GM19452 (cell line): ENCODE data around the gene SLC15A5.

Experiments
- ATAC-seq: cut with Tn5 transposase; IDR thresholded peaks from one replicate; pipeline ENCODE4 v1.9.1; 2021; ENCODE audit not compliant: unreplicated experiment

The SLC15A5 gene, protein sequence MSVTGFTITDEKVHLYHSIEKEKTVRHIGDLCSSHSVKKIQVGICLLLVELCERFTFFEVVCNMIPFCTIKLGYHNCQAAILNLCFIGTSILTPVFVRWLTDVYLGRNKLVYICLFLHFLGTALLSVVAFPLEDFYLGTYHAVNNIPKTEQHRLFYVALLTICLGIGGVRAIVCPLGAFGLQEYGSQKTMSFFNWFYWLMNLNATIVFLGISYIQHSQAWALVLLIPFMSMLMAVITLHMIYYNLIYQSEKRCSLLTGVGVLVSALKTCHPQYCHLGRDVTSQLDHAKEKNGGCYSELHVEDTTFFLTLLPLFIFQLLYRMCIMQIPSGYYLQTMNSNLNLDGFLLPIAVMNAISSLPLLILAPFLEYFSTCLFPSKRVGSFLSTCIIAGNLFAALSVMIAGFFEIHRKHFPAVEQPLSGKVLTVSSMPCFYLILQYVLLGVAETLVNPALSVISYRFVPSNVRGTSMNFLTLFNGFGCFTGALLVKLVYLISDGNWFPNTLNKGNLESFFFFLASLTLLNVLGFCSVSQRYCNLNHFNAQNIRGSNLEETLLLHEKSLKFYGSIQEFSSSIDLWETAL

DNA sequence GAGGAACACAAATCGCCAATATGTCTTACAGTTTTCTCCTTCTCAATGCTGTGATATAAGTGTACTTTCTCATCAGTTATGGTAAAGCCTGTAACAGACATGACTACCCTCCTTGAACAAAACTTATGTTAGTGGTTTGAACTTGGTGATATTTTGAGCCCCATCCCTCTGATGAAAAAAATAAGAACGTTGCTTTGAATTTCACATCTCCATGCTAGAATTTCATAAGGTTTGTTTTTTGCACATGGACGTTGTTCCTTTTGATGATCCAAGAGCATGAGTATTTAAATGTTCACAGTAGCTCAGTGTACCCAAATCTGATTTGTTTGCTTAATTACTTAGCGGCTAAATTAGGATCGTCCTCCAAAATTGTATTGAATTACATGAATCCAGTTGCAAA is at the start of gene SLC15A5:
Gene SLC15A5, minus strand, starts transcription at position 101 of the 400 bp plus-strand sequence. Its CDS starts 0 bp downstream, at position 101.
- no peak for ATAC-seq

DNA sequence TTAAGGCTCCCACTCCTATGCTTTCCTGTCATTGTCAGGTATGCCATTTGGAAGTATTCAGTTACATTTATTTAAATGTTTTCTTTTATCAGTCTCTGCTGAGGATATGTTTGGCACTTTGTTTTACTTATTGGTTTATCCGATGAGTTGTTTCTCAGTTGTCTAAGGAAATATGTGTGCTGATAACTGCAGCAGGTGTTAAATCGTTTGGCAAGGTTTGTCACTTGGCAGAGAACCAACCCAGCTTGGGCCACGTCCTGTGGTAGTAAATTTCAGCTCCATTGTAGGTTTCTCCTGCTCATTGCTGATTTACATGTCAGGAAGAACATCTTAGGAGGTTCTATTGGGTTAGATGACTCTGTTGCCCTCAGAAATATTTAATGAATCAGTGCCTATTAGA is 47.9 kb upstream of the SLC15A5 start:
- ATAC-seq: no peak

DNA sequence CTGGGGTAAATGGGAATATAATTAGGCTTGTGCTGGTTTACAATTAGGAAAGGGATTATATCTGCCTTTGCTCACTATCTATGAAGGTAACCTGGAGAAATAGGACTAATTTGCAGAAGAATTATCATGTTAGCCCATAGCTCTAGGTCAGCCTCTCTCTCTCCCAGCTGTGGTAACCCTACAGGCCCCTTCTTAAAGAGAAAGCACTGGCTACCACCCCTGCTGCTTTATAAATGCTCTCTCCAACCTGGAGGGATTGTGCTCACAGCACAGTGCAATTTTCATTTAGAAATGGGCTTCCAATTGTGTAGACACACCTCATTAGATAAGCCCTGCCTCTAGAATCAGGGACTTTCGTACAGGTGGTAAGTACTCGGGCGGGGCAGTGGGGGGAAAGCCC is 47.3 kb upstream of the SLC15A5 start:
- ATAC-seq: no peak

DNA sequence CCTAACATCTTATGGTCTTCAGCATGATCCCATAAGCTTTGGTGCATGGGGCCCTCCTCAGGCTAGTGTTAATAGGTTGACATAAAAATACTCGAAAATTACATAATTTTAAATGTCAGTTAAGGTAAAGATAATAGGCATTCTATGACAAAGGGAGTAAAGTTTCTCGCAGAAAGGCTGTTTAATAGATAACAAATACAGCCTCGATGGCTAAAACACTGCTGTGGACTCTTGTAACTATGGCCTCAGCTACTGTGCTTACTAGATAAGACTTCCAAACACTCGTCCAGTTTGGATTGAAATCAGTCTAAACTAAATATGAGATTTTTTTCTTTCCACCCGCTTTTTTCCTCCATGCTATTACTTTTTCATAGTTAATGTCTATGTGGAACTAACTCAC is 46.8 kb upstream of the SLC15A5 start:
- no peak for ATAC-seq

DNA sequence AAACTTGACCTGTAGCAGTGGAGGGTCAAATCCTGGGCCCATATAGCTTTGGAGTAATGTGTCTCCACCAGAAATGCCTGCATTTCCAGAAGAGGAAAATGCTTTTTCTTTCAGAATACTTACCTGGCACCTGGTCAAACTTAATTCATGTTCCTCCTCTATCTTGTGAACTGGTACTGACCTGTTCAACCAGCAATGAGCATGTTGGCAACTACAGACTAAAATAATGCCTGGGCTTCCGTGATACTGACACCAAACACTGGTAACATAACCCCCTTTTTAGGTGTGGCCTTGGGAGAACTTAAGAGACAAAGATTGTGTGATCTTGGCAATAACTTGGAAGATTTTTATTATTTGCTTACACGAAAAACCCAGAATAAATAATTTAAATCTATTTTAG is 46.2 kb upstream of the SLC15A5 start:
- no peak for ATAC-seq

DNA sequence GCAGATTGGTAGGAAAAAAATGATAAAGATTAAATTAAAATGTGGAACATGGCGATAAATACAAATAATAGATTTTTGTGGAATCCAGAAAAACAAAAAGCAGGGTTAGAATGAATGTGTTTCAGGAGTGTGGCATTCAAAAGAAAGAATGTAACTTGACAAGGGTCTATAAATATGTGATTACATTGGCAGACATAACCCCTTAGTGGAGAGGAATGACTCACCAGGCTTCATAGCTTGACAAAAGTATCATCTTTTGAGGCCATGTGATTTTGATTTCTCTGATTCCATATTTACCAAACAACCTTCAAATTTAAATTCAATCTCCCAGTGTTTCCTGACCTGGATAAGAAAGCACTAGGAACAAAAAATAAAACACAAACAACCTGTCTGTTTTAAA is 45.5 kb upstream of the SLC15A5 start:
- no peak for ATAC-seq

DNA sequence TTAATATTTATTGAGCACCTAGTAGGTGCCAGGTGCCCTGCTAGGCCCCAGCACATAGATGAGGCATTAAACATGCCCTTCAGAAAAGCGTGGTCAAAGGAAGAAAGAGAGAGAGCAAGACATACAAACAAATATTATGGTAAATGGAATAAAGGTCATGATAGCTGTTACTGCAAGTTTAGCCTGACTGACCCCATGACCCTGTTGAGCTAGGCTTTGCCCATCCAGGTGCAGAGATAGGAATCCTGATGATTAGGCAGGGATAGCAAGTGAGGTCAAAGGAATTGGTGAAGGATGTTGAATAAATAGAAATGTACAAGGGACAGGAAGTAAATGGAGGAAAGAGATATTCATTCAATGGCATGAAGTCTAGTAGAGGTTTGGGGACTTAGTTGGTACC is 33.4 kb upstream of the SLC15A5 start:
- no peak for ATAC-seq

DNA sequence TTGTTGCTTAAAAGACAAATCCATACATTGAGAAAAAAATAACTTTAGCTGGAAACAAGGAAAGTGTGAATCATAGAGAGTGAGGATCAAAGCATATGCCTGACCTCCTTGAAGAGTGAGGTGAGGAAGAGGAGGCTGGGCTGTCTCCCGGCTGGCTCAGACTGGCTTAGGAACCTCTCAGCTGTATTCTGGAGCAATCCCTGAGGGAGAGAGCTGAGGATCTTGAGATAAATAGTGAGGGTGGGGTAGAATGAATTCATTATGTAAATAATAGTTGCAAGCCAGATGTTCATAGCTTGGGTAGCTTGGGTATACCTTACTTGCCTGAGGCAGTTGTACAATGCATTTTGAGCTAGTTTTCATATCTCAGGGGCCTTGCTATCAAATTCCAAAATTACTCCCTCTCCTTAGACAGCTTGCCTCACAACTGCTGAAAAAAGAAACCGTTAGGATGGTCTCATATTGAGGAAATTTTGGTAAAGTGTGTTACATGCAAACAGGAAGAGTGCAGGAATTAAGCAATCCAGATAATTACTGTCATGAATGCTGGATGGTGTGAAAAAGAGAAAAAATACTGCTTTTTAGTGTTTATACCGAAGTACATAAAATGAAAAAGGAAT is 30.5 kb upstream of the SLC15A5 start:
- no peak for ATAC-seq

DNA sequence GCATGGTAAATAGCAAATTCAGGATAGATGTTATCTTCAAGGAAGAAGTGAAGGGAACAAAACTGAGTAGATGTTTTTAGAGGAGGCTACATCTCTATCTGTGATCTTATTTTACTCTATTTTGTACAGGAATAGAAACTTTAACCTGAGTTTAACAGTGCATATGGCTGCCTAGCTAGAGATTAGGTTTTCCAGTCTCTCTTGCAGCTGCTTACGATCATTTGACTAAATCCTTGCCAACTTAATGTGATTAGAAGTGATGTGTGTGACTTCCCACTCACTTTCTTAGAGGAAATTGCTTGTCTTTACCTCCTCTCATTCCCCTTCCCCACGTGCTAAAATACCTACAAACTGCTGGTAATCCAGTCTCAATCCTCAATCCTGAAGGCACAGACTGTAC is 26.5 kb upstream of the SLC15A5 start:
- ATAC-seq: no peak

DNA sequence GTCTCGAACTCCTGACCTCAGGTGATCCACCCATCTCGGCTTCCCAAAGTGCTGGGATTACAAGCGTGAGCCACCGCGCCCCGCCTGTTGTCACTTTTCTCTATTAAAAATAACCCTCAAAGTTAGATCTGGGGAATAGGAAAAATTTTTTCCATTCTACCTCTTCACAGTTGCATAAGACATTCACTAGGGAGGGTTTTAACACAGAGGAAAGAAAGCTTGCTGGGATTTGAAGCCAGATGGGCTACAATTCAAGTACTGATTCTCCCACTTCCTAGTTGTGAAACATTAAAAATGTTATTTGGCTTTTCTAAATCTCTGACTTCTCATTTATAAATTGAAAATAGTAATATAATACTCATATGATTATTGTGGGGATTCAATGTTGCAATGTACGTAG is 23.3 kb upstream of the SLC15A5 start:
- no peak for ATAC-seq

DNA sequence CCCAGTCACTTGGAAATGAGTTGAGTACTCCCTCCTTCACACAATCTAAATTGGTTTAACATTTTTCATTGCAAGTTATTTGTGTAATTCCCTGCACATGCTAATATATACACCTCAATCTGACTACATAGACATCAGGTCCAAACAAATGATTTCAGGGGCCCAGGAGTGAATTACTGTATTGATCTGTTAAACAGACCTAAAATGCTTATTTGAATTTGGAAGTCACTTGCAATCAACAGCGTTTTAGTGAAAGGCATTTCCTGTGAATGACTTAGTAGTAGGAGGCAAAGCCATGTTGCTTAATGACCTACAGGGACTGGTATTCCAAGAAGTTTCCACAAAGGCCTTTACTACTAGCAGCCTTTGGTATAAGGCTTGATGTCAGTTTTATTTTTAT is 22.6 kb upstream of the SLC15A5 start:
- ATAC-seq: no peak

DNA sequence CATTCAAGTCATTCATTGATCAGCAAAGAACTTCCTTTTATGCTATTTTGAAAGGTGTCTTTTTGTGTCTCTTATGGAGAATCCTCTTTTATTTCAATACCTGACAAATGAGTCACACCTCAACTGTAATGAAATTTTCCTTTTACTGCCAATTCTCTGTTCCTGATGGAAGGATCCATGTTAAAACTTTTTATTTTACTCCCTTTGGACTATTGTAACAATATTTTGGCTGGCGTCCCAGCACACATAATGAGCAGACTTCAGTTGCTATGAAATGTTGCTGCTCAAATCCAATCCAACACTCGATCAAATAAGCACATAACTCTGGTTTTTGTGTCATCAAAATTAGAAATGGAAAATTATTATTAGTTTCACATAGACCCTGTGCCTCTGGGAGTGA is 21.9 kb upstream of the SLC15A5 start:
- ATAC-seq: no peak

DNA sequence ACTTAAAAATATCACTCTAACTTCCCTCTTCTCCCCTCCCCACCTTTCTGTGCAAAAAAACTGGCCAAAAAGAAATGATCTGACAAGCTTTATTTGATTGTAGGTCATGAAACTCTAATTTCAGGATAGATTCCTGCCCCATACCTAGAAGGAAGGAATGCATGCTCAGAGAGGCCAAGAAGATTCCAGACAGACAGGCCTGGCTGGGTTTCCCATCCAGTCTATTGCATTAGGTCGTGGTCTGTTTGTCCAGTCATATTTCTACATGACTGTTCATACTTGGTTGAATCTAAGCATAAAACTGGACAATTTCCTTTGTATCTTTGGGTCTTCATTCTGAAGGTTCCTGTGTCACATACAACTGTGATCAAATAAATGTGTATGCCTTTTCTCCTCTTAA is 20.0 kb upstream of the SLC15A5 start:
- no peak for ATAC-seq

DNA sequence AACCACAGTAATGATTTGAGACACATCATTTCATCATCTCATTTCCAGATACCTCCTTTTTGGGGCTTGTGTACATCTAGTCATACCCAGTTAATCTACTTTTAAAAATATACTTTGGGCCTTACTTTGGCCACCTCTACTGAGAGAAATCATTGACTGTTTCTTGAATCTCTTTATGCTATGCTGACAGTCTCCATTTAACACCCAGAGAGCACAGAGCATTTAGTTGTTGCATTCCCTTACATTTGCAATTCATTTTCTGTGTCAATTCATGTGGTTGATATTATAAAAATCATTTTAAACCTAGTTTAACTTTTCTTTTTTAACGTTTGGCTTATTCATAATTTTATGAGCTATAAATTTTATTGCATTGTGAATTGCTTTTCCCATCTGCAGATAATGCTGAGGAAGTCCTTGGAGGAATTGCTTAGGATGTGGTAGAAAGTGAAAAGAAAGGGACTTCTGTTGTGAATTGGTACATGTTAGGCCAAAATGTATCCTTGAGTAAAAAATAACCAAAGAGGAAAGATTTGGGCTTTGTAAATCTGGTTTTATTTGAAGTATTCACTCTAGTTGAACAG is 17.0 kb upstream of the SLC15A5 start:
- no peak for ATAC-seq

DNA sequence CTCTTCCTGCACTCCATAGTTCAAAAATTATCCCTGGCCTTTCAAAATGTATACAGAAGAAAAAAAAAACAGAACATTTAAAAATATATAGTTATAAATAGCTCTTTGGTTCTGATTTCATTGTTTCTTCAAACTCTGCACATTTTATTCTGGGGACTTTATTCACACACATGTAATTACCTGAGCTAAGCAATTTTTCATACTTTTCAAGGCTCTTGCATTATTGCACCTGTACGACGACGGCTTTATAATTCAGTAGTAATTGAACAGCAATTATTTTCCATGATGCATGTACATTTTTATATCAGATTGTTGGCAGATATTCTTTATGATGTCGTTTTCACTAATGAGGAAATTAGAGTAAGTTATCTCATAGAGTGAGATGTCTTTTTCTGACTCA is 13.5 kb upstream of the SLC15A5 start:
- ATAC-seq: no peak

DNA sequence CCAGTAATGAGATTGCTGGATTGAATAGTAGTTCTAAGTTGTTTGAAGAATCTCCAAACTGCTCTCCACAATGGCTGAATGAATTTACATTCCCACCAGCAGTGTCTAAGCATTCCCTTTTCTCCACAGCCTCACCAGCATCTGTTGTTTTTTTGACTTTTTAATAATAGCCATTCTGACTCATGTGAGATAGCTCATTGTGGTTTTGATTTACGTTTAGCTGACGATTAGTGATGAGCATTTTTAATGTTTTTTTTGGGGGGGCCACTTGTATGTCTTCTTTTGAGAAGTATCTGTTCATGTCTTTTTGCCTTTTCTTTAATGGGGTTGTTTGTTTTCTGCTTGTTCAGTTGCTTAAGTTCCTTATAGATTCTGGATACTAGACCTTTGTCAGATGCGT is 8.1 kb upstream of the SLC15A5 start:
- ATAC-seq: no peak

DNA sequence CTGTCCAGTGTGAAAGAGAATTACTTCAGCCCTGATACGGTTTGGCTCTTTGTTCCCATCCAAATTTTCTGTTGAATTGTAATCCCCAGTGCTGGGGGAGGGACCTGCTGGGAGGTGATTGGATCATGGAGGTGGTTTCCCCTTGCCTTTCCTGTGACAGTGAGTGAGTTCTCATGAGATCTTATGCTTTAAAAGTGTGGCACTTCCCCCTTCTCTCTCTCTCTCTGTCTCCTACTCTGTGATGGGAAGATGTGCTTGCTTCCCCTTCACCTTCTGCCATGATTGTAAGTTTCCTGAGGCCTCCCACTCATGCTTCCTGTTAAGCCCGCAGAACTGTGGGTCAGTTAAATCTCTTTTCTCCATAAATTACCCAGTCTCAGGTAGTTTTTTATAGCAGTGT is 5.5 kb upstream of the SLC15A5 start:
- no peak for ATAC-seq

DNA sequence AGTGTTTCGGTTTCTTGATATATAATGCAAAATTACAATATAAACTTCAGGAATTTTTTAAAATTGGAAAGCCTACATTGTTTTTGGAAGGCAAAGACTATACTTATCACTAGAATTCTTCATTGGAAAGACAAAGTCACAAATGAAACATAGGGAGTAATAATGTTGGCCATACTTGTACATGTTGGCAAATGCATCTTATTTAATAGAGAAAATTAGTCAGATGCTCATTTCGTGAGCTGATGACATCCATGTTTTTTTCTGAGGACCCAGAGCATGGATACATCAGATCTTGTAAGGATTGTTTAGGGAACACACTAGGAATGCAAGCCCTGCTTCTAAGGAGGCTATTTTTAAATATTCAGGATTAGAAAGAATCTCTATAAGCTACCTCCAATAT is 4.6 kb upstream of the SLC15A5 start:
- no peak for ATAC-seq

DNA sequence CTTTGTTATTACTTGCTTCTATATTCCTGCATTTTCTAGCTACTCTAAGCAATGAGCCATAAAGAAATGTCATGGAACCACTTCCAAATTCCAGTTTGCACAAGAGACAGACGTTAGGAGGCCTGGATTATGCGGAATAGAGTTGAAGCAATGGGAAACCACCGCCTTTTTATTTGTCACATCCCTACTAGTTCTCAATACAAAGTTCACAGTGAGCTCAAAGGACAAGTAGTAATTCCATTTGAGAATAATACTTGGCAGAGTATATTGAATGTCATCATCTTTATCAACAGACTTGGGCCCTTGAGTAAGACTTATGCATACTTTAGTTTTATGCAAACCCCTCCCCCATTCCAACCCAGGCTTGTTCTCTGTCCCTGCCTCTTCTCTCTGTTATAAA is 3.7 kb upstream of the SLC15A5 start:
- no peak for ATAC-seq

DNA sequence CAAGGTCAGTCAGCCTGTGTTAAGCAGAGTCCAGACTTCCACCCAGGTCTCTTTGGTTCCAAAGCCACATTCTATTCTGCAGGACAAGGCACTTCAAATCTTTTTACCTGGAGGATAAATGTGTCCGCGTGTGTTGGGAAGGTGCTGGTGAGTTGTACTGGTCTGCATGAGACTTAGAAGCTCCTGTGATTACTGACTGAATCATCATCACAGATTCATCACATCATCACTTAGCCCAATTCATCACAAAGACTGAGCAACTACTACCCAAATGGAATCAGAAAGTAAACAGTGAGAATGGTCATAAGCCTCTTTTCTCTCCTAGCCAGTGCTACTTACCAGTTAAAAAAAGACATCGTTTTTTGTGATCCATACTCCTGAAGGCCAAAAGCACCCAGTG is 5.3 kb downstream of the SLC15A5 start:
- no peak for ATAC-seq

DNA sequence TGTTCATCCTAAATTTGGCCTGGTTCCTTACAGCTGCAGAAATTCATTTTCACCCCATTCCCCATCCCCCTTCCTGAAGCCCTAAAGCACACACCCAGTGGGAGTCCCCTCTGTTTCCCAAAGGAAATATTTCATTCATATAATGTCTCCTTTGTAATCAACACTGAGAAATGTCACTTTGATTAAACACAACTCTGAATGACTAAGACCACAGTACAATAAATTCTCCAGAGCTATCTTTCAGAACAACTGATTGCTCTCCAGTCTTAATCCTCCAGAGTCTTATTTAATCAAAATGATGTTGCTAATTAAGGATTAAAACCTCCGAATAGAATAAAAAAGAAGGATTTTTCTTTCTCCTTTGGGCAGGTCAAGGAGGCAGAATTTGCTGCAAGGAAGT is 6.4 kb downstream of the SLC15A5 start:
- no peak for ATAC-seq

DNA sequence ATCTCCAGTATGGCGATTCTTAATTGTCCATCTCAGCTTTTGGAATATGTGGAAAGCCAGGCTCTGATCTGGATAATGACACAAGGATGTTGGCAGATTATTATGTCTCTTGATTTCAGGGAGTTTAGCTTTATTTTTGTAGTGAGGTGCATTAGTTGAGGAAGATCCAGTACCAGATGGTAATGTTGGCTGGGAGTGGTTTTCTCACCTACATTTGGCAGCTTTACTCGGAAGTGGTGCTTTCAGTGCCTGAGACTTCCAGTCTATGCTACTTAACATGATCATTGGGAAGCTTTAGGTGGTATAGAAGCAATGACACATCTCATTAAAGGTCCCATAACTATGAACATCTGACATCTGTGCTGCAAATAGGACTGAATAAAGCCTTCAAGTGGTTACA is 7.5 kb downstream of the SLC15A5 start:
- no peak for ATAC-seq
